Measurements from ENCODE around the gene C10orf71. TPM values are rescaled to one million over a fixed set of nuclear protein-coding genes. Genes with fewer than 3 reads are reported as not detected.

Gene C10orf71
- total RNA-seq, 1 donor from 2014 or later: not detected

DNA sequence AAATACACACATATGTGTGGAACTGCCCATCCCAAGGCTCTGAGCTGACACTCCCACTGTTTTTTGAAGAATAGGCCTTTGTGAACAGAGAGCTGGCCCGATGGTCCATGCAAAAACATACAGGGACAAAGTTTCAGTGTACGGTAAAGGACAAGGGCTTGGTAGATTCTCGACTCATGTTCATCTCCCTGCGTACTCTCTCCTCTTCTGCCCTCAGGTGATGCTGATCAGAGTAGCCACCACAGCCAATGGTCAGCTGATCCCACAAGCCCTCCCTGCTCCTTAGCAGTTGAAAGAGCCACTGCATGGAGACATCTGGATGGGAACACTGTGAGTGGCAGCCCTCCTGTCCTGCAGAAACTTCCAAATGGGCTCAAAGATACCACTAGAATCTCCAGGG lies 23.1 kb upstream of the C10orf71 start:
- no peak for DNase-seq

GRCh38 chr10:49276596-49276995 lies 22.4 kb upstream of the C10orf71 start:
- no peak for DNase-seq

- DNase-seq: no peak
Observed at GRCh38 chr10:49277973-49278372, 21.0 kb upstream of the C10orf71 start.

DNA sequence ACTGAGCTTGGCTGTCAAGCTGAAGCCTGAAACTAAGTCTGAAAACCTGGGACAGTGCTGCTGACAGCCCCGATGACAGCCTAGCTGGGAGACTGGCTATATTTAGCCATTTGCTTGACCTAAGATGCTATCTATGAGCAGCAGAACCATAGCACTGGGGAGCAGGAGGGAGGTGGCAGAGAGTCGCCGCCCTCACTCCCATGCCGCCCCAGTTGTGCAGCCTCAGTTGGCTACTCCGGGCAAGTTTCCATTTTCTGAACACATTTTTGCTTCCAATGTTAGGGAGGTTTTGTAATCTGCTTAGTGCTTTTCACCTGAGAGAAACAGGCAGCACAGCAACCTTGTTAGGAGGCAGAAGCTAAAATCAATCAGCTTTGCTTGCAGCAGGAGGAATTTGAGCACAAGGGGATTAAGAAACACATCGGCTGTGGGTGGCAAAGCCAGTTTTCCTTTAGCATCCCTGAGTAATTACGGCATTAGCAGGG lies 20.4 kb upstream of the C10orf71 start:
- no peak for DNase-seq

- no peak for DNase-seq
Observed at GRCh38 chr10:49279015-49279880, 19.7 kb upstream of the C10orf71 start.

- peak; percentile 29 for DNase-seq
Observed at GRCh38 chr10:49280001-49280408, 19.0 kb upstream of the C10orf71 start.

DNA sequence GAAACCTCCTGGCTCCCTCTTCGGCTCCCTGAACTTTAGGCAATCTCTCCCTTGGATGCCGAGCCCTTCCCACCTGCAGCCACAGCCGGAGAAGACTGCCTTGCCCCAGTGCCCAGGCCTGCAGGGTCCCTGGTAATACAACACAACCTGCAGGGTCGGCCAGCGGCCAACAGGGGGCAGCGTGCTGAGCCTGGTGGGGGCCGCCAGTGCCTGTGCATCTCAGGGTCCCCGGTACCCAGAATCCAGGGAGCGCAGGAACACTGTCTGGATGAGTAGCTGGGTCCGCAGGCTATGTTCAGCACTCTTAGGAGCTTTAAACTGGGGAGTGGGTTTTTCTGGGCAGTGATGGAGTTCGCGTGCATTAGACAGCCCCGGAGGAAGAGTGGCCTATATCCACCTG lies 17.5 kb upstream of the C10orf71 start:
- no peak for DNase-seq

DNA sequence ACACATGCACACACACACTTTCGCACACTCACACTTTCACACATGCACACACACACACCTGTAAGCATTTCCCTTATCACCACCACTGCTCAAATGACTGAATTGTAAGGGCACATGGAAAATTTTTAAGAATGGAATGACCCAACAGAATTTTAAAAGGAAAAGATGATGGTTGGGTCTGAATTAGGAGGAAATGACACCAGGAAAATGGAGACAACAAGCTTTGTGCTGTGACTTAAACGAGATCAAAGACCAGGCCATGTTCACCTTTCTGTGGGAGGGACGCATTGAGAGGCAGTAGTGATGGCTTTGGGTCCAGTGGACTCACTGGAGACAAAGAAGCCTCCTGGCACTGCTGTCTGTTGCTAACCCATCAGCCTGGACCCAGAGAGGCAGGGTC lies 16.7 kb upstream of the C10orf71 start:
- DNase-seq: no peak

- no peak for DNase-seq
Observed at GRCh38 chr10:49282879-49283341, 16.1 kb upstream of the C10orf71 start.

DNA sequence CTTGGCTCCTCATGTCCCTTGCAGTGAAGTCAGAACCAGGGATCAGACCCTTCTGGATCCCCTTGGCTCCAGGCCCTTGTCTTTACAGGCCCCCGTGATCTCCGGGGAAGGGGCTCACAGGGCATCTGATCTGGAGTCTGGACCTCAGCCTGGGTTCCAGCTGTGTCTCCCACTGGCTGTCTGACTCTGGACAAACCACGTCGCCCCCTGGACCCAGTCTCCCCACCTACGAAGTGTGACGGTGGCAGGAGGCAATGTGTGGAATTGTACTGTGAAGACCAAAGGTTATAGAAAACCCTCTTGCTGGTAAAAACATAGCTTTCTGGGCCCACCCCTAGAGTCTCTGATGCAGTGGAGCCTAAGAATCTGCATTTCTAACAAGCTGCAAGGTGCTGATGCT lies 15.5 kb upstream of the C10orf71 start:
- no peak for DNase-seq

GRCh38 chr10:49284356-49284755 lies 14.6 kb upstream of the C10orf71 start:
- DNase-seq: no peak

DNA sequence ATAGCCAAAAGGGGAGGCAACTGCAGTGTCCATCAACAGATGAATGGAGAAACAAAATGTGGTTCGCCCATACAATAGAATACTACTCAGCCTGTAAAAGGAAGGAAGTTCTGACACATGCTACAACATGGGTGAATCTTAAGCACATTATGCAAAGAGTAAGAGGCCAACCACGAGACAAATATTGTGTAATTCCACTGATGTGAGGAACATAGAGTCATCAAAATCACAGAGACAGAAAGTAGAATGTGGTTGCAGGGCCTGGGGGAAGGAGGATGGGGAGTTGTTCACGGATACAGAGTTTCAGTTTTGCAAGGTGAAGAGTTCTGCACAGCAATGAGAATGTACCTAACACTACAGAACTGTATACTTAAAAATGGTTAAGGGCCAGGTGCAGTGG lies 13.7 kb upstream of the C10orf71 start:
- DNase-seq: no peak

DNA sequence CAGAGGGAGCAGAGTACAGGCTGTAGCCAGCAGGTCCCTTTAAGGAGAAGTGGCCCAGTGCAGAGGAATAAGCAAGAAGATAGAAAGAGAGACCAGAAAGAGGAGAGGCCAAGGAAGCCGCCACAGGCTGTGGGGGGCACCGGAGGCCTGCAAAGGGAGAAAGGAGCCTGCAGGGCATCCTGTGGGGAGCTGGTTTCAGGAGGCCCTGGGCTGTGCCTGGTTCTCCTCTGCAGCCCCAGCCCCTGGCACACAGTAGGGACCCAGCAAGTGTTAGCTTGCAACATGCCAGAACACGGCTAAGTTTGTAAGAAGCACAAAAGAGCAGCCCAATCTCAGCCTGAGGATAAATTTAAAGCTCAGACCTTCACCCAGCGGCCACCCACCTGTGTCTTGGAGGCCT lies 12.3 kb upstream of the C10orf71 start:
- DNase-seq: no peak

- DNase-seq: no peak
Observed at GRCh38 chr10:49287689-49288340, 11.2 kb upstream of the C10orf71 start.

- DNase-seq: peak; percentile 6
Observed at GRCh38 chr10:49288341-49289065, 10.5 kb upstream of the C10orf71 start.

- no peak for DNase-seq
Observed at GRCh38 chr10:49289480-49289879, 9.5 kb upstream of the C10orf71 start.

DNA sequence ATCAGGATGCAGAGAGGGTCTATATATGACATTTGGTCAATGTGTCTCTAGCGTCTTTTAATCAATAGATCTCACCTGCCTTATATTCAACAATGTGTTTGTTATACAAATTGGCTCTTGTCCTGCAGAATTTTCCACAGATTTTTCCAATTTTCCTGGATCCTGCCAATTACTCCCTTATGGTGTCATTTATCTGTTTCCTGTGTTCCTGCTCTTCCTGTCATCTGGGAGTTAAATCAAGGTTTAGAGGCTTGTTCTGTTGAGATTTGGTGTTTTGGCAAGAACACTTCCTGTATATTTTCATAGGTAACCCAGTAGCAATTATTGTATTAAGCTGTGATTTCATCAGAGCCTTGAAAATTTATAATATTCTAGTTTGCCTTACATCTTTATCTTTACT lies 8.8 kb upstream of the C10orf71 start:
- peak; percentile 73 for DNase-seq

GRCh38 chr10:49290607-49291006 lies 8.4 kb upstream of the C10orf71 start:
- no peak for DNase-seq

DNA sequence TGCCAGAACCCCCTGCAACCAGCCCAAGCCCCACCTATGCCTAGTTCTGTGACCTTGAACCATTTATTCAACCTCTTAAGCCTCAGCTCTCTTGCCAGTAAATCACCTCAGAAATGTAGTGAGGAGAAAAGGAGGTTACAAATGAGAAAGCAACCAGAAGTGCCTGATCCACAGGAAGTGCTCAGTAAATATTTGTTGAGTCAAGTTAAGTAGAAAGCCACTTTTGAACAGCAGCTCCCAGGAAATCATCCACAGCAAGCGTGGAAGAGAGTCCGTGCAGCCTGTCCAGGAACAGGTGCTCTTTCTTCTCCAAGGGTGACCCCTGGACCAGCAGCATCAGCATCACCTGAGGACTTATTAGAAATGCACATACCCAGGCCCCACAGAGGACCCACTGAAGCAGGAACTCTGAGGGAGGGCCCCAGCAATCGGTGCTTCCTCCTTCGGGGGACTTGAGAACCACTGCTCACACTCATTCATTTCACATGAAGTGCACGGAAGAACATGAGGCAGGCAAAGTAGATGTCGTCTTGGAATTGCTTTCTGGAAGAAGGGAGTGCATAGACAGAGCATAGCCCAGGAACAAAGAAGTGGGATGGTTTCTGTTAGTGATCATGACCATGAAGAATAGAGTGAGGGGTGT lies 6.3 kb upstream of the C10orf71 start:
- DNase-seq: no peak

- no peak for DNase-seq
Observed at GRCh38 chr10:49293208-49293603, 5.8 kb upstream of the C10orf71 start.

DNA sequence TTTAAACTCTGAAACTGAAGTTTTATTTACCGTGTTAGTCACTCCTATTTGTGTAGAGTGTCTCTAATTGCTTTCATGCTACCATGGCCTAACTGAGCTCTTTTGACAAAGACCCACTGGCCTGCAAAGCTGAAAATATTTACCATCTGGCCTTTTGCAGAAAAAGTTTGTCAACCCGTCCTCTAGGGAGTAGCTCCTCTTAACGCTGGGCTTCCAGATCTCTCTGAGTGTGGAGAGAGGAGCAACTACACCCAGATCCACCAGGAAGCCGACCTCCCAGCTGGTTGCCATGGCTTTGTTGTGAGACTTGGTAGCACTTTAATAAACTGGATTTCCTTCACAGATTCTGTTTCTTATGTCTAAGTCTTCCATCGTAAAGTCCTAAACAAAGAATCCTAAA lies 4.2 kb upstream of the C10orf71 start:
- no peak for DNase-seq

- no peak for DNase-seq
Observed at GRCh38 chr10:49295297-49295696, 3.7 kb upstream of the C10orf71 start.

DNA sequence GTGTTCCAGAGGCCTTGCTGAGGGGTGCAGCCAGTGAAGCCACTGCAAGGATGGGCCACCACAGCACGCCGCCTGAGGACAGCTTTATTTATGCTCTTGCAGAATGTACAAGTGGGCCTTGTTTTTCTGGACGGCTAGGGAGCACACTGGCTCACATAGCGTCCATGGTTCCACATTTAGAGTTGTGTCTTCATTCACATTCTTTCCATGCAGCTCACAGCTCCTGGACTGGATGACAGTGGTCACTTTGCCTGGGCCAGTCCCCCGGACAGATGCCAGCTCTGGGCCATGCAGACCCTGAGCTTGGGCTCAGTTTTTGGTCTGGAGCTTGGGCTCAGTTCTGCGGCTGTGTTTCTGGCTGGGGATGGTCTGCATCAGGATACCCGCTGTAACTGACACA lies 2.6 kb upstream of the C10orf71 start:
- DNase-seq: no peak

Data from dermis blood vessel endothelial cell (primary cell).